Measurements from ENCODE around the gene GRM7.

- no peak for TF ChIP-seq CTCF (conservative IDR thresholded peaks at IDR 0.05; ENCODE audit: low read depth in 2 of 2)
- no peak for TF ChIP-seq POLR2AphosphoS5 (IDR thresholded peaks at IDR 0.05; ENCODE audit: low read depth)
- TF ChIP-seq EZH2 (IDR thresholded peaks at IDR 0.05; ENCODE audit: low read depth, unreplicated experiment), result no peak
- no peak for TF ChIP-seq EZH2phosphoT487 (IDR thresholded peaks at IDR 0.05; ENCODE audit: unreplicated experiment)
- no peak for TF ChIP-seq CREB1 (CRISPR knock-in tag; IDR thresholded peaks at IDR 0.05; ENCODE audit: low read depth)
- TF ChIP-seq ETS1 (IDR thresholded peaks at IDR 0.05), result no peak
Observed at GRCh38 chr3:6929918-6930317, 69.0 kb downstream of the GRM7 start.
